ENCODE results near the gene DHX58. TPM values are rescaled to one million over a fixed set of nuclear protein-coding genes. Genes with fewer than 3 reads are reported as not detected.

Gene DHX58
- total and polyA plus RNA-seq, 2 donors (not counting 3 experiments of a cell fraction or from before 2014, with no cell fraction given) = 3.1 to 9.0 TPM

DNA sequence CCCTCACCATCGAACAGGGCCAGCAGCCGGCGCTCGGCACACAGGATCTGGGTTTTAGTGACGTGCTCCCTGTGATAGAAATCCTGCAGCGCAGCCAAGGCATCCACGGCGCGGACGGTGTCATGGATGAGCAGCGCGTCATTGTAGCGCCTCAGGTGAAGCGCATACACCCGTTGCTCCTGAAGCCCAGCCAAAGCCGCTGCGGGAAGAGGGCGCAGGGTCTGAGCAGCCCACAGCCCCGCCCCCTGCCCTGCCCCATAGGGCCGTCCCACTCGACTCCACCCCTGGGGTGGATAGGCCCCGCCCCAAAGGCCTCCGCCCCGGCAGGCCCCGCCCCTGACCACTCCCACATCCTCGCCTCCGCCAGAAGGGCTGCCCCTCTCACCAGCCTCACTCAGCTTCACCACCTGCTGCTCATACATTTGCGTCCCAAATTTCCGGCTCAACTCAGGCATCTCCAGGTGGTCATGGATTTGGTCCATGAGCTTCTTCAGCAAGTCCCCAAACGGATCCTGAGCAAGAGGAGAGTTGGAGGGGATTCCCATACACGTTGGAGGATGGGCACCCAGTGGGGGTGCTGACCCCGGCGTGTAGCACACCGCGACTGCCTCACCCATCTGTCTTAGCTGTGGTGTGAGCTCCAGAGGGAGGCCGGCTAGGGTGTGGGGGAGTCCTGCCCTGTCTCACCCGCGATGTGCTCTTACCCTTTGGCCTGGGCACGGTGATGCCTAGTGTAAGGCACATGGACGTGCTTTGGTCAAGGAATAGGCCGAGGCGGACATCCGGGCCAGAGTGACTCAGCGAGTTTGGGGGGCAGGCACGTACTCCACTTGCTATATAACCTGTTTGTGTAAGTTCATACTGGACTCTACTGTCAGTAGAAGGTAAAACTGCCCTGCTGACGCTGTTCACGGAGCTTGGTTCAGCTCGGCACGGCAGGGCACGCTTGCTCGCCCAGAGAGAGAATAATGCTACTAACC, 4.6 kb downstream of the DHX58 start:
- H4K20me1 ChIP-seq (replicated peaks; ENCODE audit: control insufficient read depth, extremely low read depth, insufficient read depth, low read length) = no peaks in the 10 kb centered on the region
- FAIRE-seq = peak; percentile 76
- CTCF ChIA-PET = interaction anchor here (1.0 to 1.2 kb wide), 2 partner anchors 40 to 83 kb away, joined by 3 to 4 read pairs; no protein-coding TSS in a partner anchor
- H3K4me1 ChIP-seq (ENCODE audit: control insufficient read depth, extremely low read depth, insufficient read depth, low read length) = peaks cover 9% of the 10 kb centered on the region
- TF ChIP-seq FOS (IDR thresholded peaks at IDR 0.05; ENCODE audit: borderline replicate concordance, insufficient read depth, low read length) (no peak), MYC (IDR thresholded peaks at IDR 0.05; ENCODE audit: low read depth, low read length) (no peak), JUN (IDR thresholded peaks at IDR 0.05; ENCODE audit: borderline replicate concordance, insufficient read depth, insufficient read length, low read depth) (no peak), EZH2 (IDR thresholded peaks at IDR 0.05; ENCODE audit: borderline replicate concordance, low read depth, low read length, severe bottlenecking) (no peak), POLR2A (IDR thresholded peaks at IDR 0.05; ENCODE audit: low read depth, low read length) (no peak), GATA2 (IDR thresholded peaks at IDR 0.05; ENCODE audit: insufficient read depth, insufficient read length, low read depth, low read length) (no peak), POLR2AphosphoS5 (IDR thresholded peaks at IDR 0.05; ENCODE audit: insufficient read depth, low read depth, low read length) (no peak)
- TF ChIP-seq, protein P1, sequence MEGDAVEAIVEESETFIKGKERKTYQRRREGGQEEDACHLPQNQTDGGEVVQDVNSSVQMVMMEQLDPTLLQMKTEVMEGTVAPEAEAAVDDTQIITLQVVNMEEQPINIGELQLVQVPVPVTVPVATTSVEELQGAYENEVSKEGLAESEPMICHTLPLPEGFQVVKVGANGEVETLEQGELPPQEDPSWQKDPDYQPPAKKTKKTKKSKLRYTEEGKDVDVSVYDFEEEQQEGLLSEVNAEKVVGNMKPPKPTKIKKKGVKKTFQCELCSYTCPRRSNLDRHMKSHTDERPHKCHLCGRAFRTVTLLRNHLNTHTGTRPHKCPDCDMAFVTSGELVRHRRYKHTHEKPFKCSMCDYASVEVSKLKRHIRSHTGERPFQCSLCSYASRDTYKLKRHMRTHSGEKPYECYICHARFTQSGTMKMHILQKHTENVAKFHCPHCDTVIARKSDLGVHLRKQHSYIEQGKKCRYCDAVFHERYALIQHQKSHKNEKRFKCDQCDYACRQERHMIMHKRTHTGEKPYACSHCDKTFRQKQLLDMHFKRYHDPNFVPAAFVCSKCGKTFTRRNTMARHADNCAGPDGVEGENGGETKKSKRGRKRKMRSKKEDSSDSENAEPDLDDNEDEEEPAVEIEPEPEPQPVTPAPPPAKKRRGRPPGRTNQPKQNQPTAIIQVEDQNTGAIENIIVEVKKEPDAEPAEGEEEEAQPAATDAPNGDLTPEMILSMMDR (IDR thresholded peaks at IDR 0.05; ENCODE audit: extremely low read depth in 1 of 2, insufficient read depth in 1 of 2, low read depth in 1 of 2, low read length in 2 of 2) = no peak
- TF ChIP-seq, protein P2, sequence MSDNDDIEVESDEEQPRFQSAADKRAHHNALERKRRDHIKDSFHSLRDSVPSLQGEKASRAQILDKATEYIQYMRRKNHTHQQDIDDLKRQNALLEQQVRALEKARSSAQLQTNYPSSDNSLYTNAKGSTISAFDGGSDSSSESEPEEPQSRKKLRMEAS (IDR thresholded peaks at IDR 0.05; ENCODE audit: insufficient read depth, insufficient read length) = no peak
- intact Hi-C loops (cut with micrococcal nuclease) = no loop called here
- H3K9ac ChIP-seq (replicated peaks; ENCODE audit: extremely low read depth, insufficient read depth, low read length) = no peak overlapping the region
- H3K9me1 ChIP-seq (replicated peaks; ENCODE audit: control insufficient read depth, extremely low read depth, insufficient read depth, low read length) = no peaks in the 10 kb centered on the region
- H3K4me2 ChIP-seq (ENCODE audit: insufficient read depth, low read length) = no peak overlapping the region
- dilution Hi-C loops (cut with MboI; ENCODE audit: extremely low pct_ligation_motif_present, low sequenced_read_pairs) = loop anchor here (25.0 kb wide), 1 partner anchor 146 kb away; the partner anchor contains the start of gene CNP
- no peaks in the 10 kb centered on the region for H3K79me2 ChIP-seq (ENCODE audit: control insufficient read depth, insufficient read depth, low read length)
- no peaks in the 10 kb centered on the region for H3K36me3 ChIP-seq (ENCODE audit: control insufficient read depth in 2 of 2, extremely low read depth in 1 of 2, insufficient read depth in 2 of 2, low read length in 2 of 2)
- H3K27ac ChIP-seq (ENCODE audit: insufficient read depth, low read depth, low read length) = no peak overlapping the region
- peak; percentile 58 for DNase-seq (ENCODE audit: low read depth, low spot score)
- H3K9me3 ChIP-seq (replicated peaks; ENCODE audit: control insufficient read depth, insufficient read depth, low read length) = no peaks in the 10 kb centered on the region
- no peak overlapping the region for H3K4me3 ChIP-seq (replicated peaks in 1 of 3; ENCODE audit: insufficient read depth in 1 of 3, low read depth in 1 of 3, low read length in 3 of 3)
- BruUV-seq (replicated peaks) = no TSS peak
- peak overlapping the region; percentile 49 for H2AFZ ChIP-seq (ENCODE audit: low read depth, low read length)
- H3K27me3 ChIP-seq (ENCODE audit: control insufficient read depth in 2 of 2, insufficient read depth in 2 of 2, low read length in 2 of 2) = no peaks in the 10 kb centered on the region
- POLR2A ChIA-PET = no interaction called here

All from endothelial cell of umbilical vein (primary cell).